Right lobe of liver (tissue), 6 donors: ENCODE results near the gene INO80E. TPM values are rescaled to one million over a fixed set of nuclear protein-coding genes. Genes with fewer than 3 reads are reported as not detected.

Experiments used
- ATAC-seq, 4 donors: fragments of 200-7000 bp; cut with Tn5 transposase; one replicate each; pipeline ENCODE4 v1.9.1; 2020; ENCODE audit warnings: mild to moderate bottlenecking in 4 of 4, moderate library complexity in 4 of 4
- DNase-seq, 3 donors: peaks; one replicate each; pipeline ENCODE4 v3.0.0-alpha.2; 2020
- H3K27ac ChIP-seq, 3 donors: fragments of 200-600 bp; one replicate each; pipeline ENCODE4 v1.8.0; 2022
- H3K27me3 ChIP-seq, 2 donors: fragments of 200-600 bp; one replicate each; pipeline ENCODE4 v1.8.0; 2022
- H3K36me3 ChIP-seq, 4 donors: fragments of 200-600 bp; sonication (generic) in 1 of 4; one replicate each; pipeline versions ENCODE4 v1.5.1 to v1.8.0; 2017 to 2022; ENCODE audit warnings: control low read depth in 1 of 4
- H3K4me1 ChIP-seq, 4 donors: fragments of 200-600 bp; sonication (generic) in 1 of 4; one replicate each; pipeline versions ENCODE4 v1.5.1 to v1.8.0; 2017 to 2022; ENCODE audit warnings: control low read depth in 1 of 4
- H3K4me3 ChIP-seq, 3 donors: fragments of 200-600 bp; one replicate each; pipeline ENCODE4 v1.8.0; 2022
- H3K9me3 ChIP-seq, 4 donors: fragments of 200-600 bp; sonication (generic) in 1 of 4; one replicate each; pipeline versions ENCODE4 v1.5.1 to v1.8.0; 2017 to 2022; ENCODE audit warnings: control low read depth in 1 of 4
- POLR2A ChIP-seq: fragments of 450-650 bp; IDR thresholded peaks from one replicate; pipeline ENCODE4 v1.6.1; 2017; ENCODE audit warnings: antibody characterized with exemption, mild to moderate bottlenecking
- WGBS: methylation state at CpG from one replicate; pipeline ENCODE4 v1.1.6; 2018; ENCODE audit warnings: low coverage, low lambda C conversion rate; ENCODE audit not compliant: insufficient coverage; ENCODE audit errors: missing lambda C conversion rate; 5-methylcytosine and 5-hydroxymethylcytosine counted together
- intact Hi-C, 2 donors: fragments of 100-400 bp; cut with DNase I; formaldehyde crosslinking; loops; one replicate each; pipeline versions ENCODE4 v1.11.2 to v1.14.1; 2022
- total RNA-seq, 6 experiments: library from RNA; depleted of rRNA in 2 of 6; stranded (reverse); fragments of >200 nt in 2 of 6; fragmentation: NEBNext Ultra II Directional in 3 of 6; extraction: Animal tissue kit (Norgen Biotek cat#: 25700) in 3 of 6; gene quantifications; one replicate each; pipeline versions ENCODE4 v1.1.0 to v1.2.4, GENCODE V29; 2016 to 2023
- TF ChIP-seq, protein P1 (sequence below), 4 donors: fragments of 200-600 bp in 3 of 4; fragments of 450-650 bp in 1 of 4; IDR thresholded peaks; one replicate each; pipeline versions ENCODE4 v1.5.1 to v1.8.0; 2016 to 2022; ENCODE audit warnings: antibody characterized with exemption in 4 of 4, mild to moderate bottlenecking in 2 of 4
- donor health status: DM: no; HTN: yes; CAD: no.
- donor health status: DM: no; HTN: no; CAD: no.
- donor health status: DM: no; HTN: no; CAD: no.
- donor health status: DM: no; HTN: yes; CAD: no.
- donor health status: DM: no; HTN: yes; CAD: no.

The INO80E gene
- total RNA-seq, 6 experiments from 2014 or later, result 22.3 to 45.8 (median 33.2) TPM

- 3% methylated on average over 19 of the region's 27 CpGs for WGBS
Measured at GRCh38 chr16:30030841-30031413, 34.9 kb downstream of the INO80E start, which contains the start of gene TLCD3B. TLCD3B (minus strand) TSS chr16:30031271; CDS start chr16:30030527, 744 bp downstream.

GRCh38 chr16:30031477-30031918, 35.5 kb downstream of the INO80E start:
- no peaks in the 10 kb centered on the region for H3K27me3 ChIP-seq
- ATAC-seq (no peak), DNase-seq (no peak)
- WGBS, result 33% methylated on average over 3 of the region's 11 CpGs
- H3K4me3 ChIP-seq, result no peak overlapping the region
- H3K36me3 ChIP-seq, result no peaks in the 10 kb centered on the region
- no peaks in the 10 kb centered on the region for H3K9me3 ChIP-seq
- no peak for TF ChIP-seq POLR2A
- TF ChIP-seq, protein P1, sequence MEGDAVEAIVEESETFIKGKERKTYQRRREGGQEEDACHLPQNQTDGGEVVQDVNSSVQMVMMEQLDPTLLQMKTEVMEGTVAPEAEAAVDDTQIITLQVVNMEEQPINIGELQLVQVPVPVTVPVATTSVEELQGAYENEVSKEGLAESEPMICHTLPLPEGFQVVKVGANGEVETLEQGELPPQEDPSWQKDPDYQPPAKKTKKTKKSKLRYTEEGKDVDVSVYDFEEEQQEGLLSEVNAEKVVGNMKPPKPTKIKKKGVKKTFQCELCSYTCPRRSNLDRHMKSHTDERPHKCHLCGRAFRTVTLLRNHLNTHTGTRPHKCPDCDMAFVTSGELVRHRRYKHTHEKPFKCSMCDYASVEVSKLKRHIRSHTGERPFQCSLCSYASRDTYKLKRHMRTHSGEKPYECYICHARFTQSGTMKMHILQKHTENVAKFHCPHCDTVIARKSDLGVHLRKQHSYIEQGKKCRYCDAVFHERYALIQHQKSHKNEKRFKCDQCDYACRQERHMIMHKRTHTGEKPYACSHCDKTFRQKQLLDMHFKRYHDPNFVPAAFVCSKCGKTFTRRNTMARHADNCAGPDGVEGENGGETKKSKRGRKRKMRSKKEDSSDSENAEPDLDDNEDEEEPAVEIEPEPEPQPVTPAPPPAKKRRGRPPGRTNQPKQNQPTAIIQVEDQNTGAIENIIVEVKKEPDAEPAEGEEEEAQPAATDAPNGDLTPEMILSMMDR (IDR thresholded peaks at IDR 0.05), result no peak
- no peaks in the 10 kb centered on the region for H3K4me1 ChIP-seq
- intact Hi-C loops, result no loop called here
- H3K27ac ChIP-seq, result no peak overlapping the region

More at GRCh38 chr16:30030841-30031413, 34.9 kb downstream of the INO80E start, which contains the start of gene TLCD3B:
- Histone ChIP-seq H3K36me3 (no peaks in the 10 kb centered on the region), H3K4me1 (no peaks in the 10 kb centered on the region), H3K27ac (no peak within 1 kb of the TSS), H3K9me3 (no peaks in the 10 kb centered on the region), H3K27me3 (no peaks in the 10 kb centered on the region), H3K4me3 (no peak within 1 kb of the TSS)
- no peak for TF ChIP-seq POLR2A
- TF ChIP-seq, protein P1 (IDR thresholded peaks at IDR 0.05), result no peak
- intact Hi-C loops, result no loop called here
- no peak for DNase-seq
- peak in 1 of 4 donors; percentile 13 for ATAC-seq

- no peak overlapping the region for H3K27ac ChIP-seq
- H3K4me3 ChIP-seq, result no peak overlapping the region
- no peak for TF ChIP-seq POLR2A
- TF ChIP-seq, protein P1 (IDR thresholded peaks at IDR 0.05), result peak; percentile 54 to 68 (median 64)
- no peaks in the 10 kb centered on the region for H3K36me3 ChIP-seq
- ATAC-seq, result peak; percentile 28 to 67 (median 64)
- no peaks in the 10 kb centered on the region for H3K27me3 ChIP-seq
- DNase-seq, result no peak
- no peaks in the 10 kb centered on the region for H3K9me3 ChIP-seq
- intact Hi-C loops, result no loop called here
- no peaks in the 10 kb centered on the region for H3K4me1 ChIP-seq
- 17% methylated on average over 10 of the region's 12 CpGs for WGBS
Measured at GRCh38 chr16:30032083-30032819, 36.2 kb downstream of the INO80E start.

DNA sequence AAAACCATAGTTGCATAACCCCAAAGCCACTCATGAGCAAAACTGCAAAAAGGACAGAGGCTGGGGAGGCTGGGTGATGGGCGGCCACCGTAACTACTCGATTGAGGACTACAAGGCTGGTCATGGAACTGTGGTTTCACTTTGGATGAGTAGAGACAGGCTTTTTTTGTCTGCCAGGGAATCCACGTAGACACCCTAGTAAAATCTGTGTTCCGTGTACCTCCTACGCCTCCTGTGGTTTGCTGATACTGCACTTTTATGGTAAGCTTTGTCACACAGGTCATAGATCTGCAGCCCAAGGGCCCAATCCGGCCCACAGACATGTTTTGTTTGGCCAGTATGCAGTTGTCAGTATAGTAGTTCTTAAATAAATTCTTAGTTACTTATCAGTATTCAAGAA, 37.2 kb downstream of the INO80E start:
- Histone ChIP-seq H3K36me3 (no peaks in the 10 kb centered on the region), H3K27ac (no peak overlapping the region), H3K4me1 (no peaks in the 10 kb centered on the region), H3K27me3 (no peaks in the 10 kb centered on the region), H3K4me3 (no peak overlapping the region), H3K9me3 (no peaks in the 10 kb centered on the region)
- TF ChIP-seq, protein P1 (IDR thresholded peaks at IDR 0.05), result no peak
- TF ChIP-seq POLR2A, result no peak
- DNase-seq, result no peak
- intact Hi-C loops, result no loop called here
- ATAC-seq, result no peak
- WGBS, result 60% methylated on average over 4 of the region's 7 CpGs
